K562 (cell line): ENCODE measurements around the gene OBSCN. TPM values are rescaled to one million over a fixed set of nuclear protein-coding genes. Genes with fewer than 3 reads are reported as not detected.

Experiments
- ATAC-seq: fragments of 200-7000 bp; cut with Tn5 transposase; 3 replicates; pipeline ENCODE4 v1.9.1; 2020; ENCODE audit warnings: moderate library complexity
- BruUV-seq: library from RNA; stranded (reverse); fragments of 400-500 nt; replicated peaks from 2 replicates; lab custom pipeline; 2021; lab: Mats Ljungman, UMichigan
- CTCF ChIA-PET: fragments of 300-600 bp; formaldehyde crosslinking; extraction: SDS; loops from one replicate; lab custom pipeline; 2021; ENCODE audit warnings: low intra/inter-chr PET ratio; lab: Yijun Ruan, JAX
- POLR2A ChIA-PET: fragments of 300-600, 350-650 bp; sonication (Branson Sonifier 250); formaldehyde crosslinking; extraction: SDS; loops from one replicate; lab custom pipeline; 2021; ENCODE audit warnings: antibody characterized with exemption, inconsistent platforms; lab: Yijun Ruan, JAX
- DNase-seq, 4 experiments: peaks; one replicate each; pipeline versions ENCODE4 v3.0.0 to v3.0.0-alpha.2; 2011 to 2018; ENCODE audit warnings: low spot score in 3 of 4, mixed read lengths in 3 of 4; ENCODE audit errors: extremely low read depth in 1 of 4
- FAIRE-seq: peaks from 2 replicates; lab custom pipeline; 2011; peaks lifted over from hg19 to GRCh38; lab: Jason Lieb, UNC
- H2AFZ ChIP-seq: 2 replicates; pipeline ENCODE4 v1.6.0; 2011; ENCODE audit warnings: low read depth, low read length, control low read depth, inconsistent platforms
- H3K27ac ChIP-seq: fragments of 200-600 bp; 3 replicates; pipeline ENCODE4 v1.8.0; 2011; ENCODE audit warnings: low read depth, mild to moderate bottlenecking, control low read depth, inconsistent platforms, low read length, moderate library complexity, mixed read lengths; ENCODE audit errors: extremely low read depth
- H3K27me3 ChIP-seq, 2 experiments: fragments of 300-600 bp in 1 of 2; 2 replicates in 1 of 2; 3 replicates in 1 of 2; pipeline versions ENCODE4 v1.6.0 to v1.8.0; 2011; ENCODE audit warnings: inconsistent platforms in 2 of 2, low read length in 2 of 2, mild to moderate bottlenecking in 1 of 2, mixed read lengths in 1 of 2, moderate library complexity in 1 of 2; ENCODE audit not compliant: control insufficient read depth in 2 of 2, insufficient read depth in 2 of 2
- H3K36me3 ChIP-seq: fragments of 300-600 bp; 3 replicates; pipeline ENCODE4 v1.8.0; 2011; ENCODE audit warnings: mild to moderate bottlenecking, low read length, inconsistent platforms; ENCODE audit not compliant: control insufficient read depth, insufficient read depth
- H3K4me1 ChIP-seq, 2 experiments: fragments of 200-600 bp in 1 of 2; replicated peaks in 1 of 2; 2 replicates in 1 of 2; 3 replicates in 1 of 2; pipeline versions ENCODE4 v1.5.1 to v1.8.0; 2011; ENCODE audit warnings: inconsistent platforms in 2 of 2, low read length in 2 of 2, mild to moderate bottlenecking in 1 of 2, mixed read lengths in 1 of 2, moderate library complexity in 1 of 2; ENCODE audit not compliant: control insufficient read depth in 2 of 2, insufficient read depth in 2 of 2
- H3K4me2 ChIP-seq: 2 replicates; pipeline ENCODE4 v1.6.1; 2011; ENCODE audit warnings: low read length, control low read depth, inconsistent platforms, mixed read lengths; ENCODE audit not compliant: insufficient read depth
- H3K4me3 ChIP-seq: fragments of 200-600 bp; sonication (generic), shearing (Covaris generic); 2 replicates; pipeline ENCODE4 v1.5.1; 2016; ENCODE audit warnings: control low read depth, inconsistent platforms
- H3K79me2 ChIP-seq: fragments of 200-600 bp; 3 replicates; pipeline ENCODE4 v1.8.0; 2011; ENCODE audit warnings: low read length, inconsistent platforms; ENCODE audit not compliant: control insufficient read depth, insufficient read depth
- H3K9ac ChIP-seq, 2 experiments: 2 replicates each; pipeline versions ENCODE4 v1.6.0 to v1.6.1; 2011; ENCODE audit warnings: low read depth in 2 of 2, low read length in 2 of 2, control low read depth in 1 of 2, inconsistent platforms in 1 of 2, mild to moderate bottlenecking in 1 of 2, mixed read lengths in 1 of 2; ENCODE audit not compliant: insufficient read depth in 1 of 2
- H3K9me1 ChIP-seq: one replicate; pipeline ENCODE4 v1.6.0; 2011; ENCODE audit warnings: inconsistent platforms, mild to moderate bottlenecking, low read length, moderate library complexity; ENCODE audit not compliant: control insufficient read depth, insufficient read depth
- H3K9me3 ChIP-seq: replicated peaks from 2 replicates; pipeline ENCODE4 v1.5.1; 2011; ENCODE audit warnings: low read depth, low read length, inconsistent platforms; ENCODE audit not compliant: control insufficient read depth, insufficient read depth
- H4K20me1 ChIP-seq: replicated peaks from 2 replicates; pipeline ENCODE4 v1.6.1; 2011; ENCODE audit warnings: low read length, inconsistent platforms, mixed read lengths; ENCODE audit not compliant: control insufficient read depth, insufficient read depth
- RAD51 ChIP-seq: fragments of 450-650 bp; IDR thresholded peaks from 2 replicates; pipeline ENCODE4 v1.7.1; 2016; ENCODE audit warnings: low read depth, mild to moderate bottlenecking, borderline replicate concordance
- ZNF263 ChIP-seq: sonication (generic); formaldehyde crosslinking; IDR thresholded peaks from 2 replicates; pipeline ENCODE4 v1.8.0; 2022; ENCODE audit warnings: mild to moderate bottlenecking, missing genetic modification reagents, borderline replicate concordance
- WGBS: fragments of 100-300 bp; shearing (Covaris generic); methylation state at CpG from one replicate; pipeline ENCODE4 v1.1.6; 2016; ENCODE audit warnings: low coverage, mixed read lengths; ENCODE audit not compliant: insufficient coverage; ENCODE audit errors: missing lambda C conversion rate; 5-methylcytosine and 5-hydroxymethylcytosine counted together
- in situ Hi-C: fragments of 300-500 bp; cut with MboI; formaldehyde crosslinking; loops from 4 replicates; pipeline ENCODE4 v1.15.0; 2018; ENCODE audit warnings: inconsistent platforms, mixed read lengths
- intact Hi-C: fragments of 100-400 bp; cut with micrococcal nuclease; formaldehyde crosslinking; loops from 2 replicates; pipeline ENCODE4 v1.14.2; 2022
- polyA plus RNA-seq, 8 experiments: library from polyadenylated mRNA; depleted of rRNA in 4 of 8; stranded (reverse) in 5 of 8; unstranded in 3 of 8; fragments of >200 nt; fragmentation: Nextera tagmentation in 2 of 8; fragmentation: Illumina TruSeq in 1 of 8; extraction: Ambion mirVana in 2 of 8; extraction: Trizol in 1 of 8; gene quantifications; 2 replicates each; pipeline versions ENCODE4 v1.2.1 to v1.2.3, GENCODE V29; 2011 to 2014; ENCODE audit warnings: inconsistent platforms in 1 of 8, missing spikeins in 1 of 8
- total RNA-seq, 7 experiments: library from RNA; depleted of rRNA in 6 of 7; stranded (reverse); fragments of >200 nt in 6 of 7; fragmentation: Illumina TruSeq in 2 of 7; extraction: Trizol in 2 of 7; gene quantifications; 2 replicates each; pipeline versions ENCODE4 v1.2.1 to v1.2.3, GENCODE V29; 2011 to 2021; ENCODE audit warnings: low replicate concordance in 1 of 7

OBSCN gene
- total and polyA plus RNA-seq, 9 of the 15 experiments (the other 6 are each of a cell fraction or from before 2014, with no cell fraction given), result 0.18 to 19.7 (median 3.6) TPM

DNA sequence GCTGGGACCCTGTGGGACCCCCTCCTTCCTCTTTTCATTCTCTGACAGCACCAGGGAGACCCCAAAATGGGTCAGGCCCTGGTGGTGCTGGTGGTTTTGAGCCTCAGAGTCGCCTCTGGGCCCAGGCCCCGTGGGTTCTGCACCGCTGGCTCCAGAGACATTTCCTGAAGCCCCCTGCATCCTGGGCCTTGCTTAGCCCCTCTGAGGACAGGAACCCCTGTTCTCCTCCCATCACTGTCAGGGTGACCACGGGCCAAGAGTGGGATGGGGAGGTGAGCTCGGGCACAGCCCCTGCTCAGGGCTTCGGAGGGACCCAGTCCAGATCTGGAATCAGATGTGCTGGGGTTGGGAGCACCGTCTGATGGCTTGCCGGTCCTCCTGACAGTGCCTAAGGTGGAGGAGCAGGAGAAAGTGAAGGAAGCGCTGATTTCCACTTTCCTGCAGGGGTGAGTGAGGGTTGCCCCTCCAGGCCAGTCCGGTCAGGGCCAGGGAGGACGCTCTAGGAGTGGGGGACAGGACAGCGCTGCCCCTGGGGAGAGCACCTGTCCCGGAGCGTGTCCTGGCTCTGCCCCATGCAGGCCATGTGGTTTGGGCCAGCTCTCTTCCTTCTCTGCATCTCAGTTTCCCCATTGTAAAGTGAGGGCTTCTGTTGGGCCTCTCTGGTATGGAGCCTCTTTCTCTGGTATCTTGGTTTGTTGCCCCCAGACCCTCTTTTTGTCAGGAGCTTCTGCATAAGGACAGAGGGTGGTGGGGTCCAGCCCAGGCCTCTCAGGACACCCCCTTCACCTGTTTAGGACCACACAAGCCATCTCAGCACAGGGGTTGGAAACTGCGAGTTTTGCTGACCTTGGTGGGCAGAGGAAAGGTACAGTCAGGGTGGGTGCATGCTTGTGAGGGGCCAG, 127.8 kb downstream of the OBSCN start:
- intact Hi-C loops, result no loop called here
- ATAC-seq (no peak), FAIRE-seq (no peak)
- Histone ChIP-seq H3K36me3 (no peaks in the 10 kb centered on the region), H3K4me2 (no peak overlapping the region)
- CTCF ChIA-PET, result no interaction called here
- TF ChIP-seq RAD51 (no peak), ZNF263 (CRISPR knock-in tag) (peak; percentile 79)
- TF ChIP-seq, all 486 proteins: peak for 1
- DNase-seq, result no peak
- POLR2A ChIA-PET, result interaction anchor here (0.6 kb wide), 1 partner anchor 17 kb away, joined by 4 read pairs; no protein-coding TSS in a partner anchor
- Histone ChIP-seq H3K9ac (no peak overlapping the region), H3K27ac (no peak overlapping the region), H3K9me3 (no peaks in the 10 kb centered on the region), H3K27me3 (peaks cover 18 to 56% of the 10 kb centered on the region in 2 experiments; a peak in 4 of 5 replicates), H3K4me3 (no peak overlapping the region), H4K20me1 (no peaks in the 10 kb centered on the region), H3K4me1 (peaks cover 5 to 41% of the 10 kb centered on the region in 2 experiments; a peak in 2 of 5 replicates), H3K9me1 (no peaks in the 10 kb centered on the region), H2AFZ (no peak overlapping the region), H3K79me2 (no peaks in the 10 kb centered on the region)
- in situ Hi-C loops, result loop anchor here (10.0 kb wide), 1 partner anchor 179 kb away; no protein-coding TSS in a partner anchor
- 6% methylated on average over 15 of the region's 15 CpGs for WGBS
- no TSS peak for BruUV-seq
